GM18502 (cell line): ENCODE results near the gene STT3B.

ENCODE experiments used
- ATAC-seq: cut with Tn5 transposase; IDR thresholded peaks from one replicate; pipeline ENCODE4 v1.9.1; 2021; ENCODE audit warnings: mild to moderate bottlenecking; ENCODE audit not compliant: unreplicated experiment, poor library complexity

Gene STT3B

DNA sequence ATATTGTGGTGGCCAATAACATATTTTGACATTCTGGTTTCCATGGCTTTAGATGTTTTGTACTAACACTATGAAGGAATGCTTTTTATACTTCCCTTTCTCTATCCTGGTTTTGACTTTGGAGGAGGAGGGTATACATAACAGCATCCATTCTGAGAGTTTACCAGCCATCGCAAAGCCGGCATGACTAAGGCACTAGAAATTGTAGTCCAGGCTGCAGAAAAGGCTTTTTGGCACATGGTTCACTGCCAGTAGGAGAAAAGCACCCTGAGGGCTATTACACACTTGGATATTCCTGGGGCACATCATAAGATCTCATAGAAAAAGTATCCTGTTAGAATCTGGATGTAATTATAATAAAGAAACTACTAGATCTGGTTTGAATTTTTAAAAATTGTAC is 101.8 kb downstream of the STT3B start:
- no peak for ATAC-seq

DNA sequence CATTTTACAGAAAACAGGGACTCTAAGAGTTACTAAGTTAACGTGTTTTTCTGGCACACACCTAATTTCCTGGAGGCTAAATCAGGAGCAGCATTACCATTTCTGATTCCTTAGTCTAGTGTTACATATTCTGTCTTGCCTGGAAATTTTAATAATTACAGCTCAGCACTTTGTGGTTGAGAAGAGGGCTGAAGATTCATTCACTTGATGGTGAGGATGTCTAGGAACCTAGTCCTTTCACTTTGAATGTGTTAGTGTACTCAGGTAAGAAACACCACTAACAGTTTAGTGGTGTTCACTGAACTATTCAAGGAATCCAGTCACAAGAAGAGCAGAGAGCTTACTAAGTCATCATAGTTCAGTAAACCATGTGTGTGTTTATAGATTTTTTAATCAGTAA is 102.8 kb downstream of the STT3B start:
- ATAC-seq, result no peak

DNA sequence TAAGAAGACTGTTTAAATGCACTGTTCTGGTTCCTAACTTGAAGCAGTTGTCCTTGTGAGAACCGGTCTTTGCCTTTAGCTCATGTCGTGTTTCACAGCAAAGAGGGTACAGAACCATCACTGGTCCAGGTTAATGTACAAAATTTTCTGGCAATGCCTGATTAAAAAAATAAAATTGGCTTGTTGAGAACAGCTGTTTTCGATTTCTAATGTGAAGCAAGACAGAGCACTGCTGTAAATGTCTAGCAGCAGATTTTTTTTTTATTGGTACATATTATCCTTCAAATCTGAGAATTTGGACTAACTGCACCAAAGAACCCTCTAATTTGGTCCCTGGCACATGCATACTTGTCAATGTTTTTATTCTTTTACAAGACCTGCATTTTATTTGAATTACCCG is 103.3 kb downstream of the STT3B start:
- no peak for ATAC-seq

DNA sequence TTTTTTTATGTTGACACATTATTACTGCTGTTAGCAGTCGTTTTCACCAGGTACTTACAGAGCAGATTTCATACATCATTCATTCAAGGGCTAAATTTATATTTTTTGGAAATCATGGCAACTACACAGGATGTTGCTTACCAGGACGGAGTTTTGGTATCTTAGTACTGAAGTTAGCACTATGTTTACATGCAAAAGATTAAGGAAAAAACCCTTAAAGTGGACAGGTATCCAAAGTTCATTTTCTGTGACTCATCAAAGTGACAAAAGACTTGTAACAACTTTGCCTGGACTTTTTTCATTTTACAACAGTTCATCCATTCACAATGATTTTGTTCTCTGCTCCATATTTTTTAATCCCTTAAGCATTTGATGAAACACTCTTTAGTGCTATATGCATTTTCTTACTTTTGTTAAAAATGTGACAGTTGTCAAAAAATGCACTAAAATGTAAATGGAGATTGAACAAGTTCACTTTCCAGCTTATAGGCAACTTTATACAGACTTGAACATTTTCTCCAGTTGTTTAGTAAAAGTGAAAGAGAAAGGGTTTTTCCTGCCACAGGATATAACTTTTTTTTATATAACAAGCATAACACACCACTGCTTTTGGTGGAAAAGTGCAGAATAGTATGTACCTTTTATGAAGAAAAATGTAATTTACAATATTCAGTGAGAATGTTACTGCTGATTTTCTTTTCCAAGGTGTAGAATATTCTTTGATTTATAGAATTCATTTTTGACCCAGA is 104.1 kb downstream of the STT3B start:
- ATAC-seq, result no peak

DNA sequence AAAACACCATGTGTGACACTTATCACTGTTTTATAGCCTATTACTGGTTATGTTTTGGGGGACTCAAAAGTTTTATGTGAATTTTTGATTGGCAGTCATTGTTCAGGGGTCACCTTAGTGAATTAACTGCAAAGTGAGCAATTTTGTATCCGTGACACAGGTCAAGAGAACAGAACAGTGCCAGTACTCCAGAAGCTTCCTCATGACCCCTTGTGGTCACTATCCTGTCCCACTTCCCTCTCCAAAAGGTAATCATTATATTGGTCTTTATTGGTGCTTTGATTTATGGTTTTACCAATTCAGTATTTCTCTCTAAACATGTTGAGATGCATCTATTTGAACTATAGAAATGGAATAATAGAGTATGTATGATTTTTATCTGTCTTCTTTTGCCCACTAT is 107.1 kb downstream of the STT3B start:
- no peak for ATAC-seq

DNA sequence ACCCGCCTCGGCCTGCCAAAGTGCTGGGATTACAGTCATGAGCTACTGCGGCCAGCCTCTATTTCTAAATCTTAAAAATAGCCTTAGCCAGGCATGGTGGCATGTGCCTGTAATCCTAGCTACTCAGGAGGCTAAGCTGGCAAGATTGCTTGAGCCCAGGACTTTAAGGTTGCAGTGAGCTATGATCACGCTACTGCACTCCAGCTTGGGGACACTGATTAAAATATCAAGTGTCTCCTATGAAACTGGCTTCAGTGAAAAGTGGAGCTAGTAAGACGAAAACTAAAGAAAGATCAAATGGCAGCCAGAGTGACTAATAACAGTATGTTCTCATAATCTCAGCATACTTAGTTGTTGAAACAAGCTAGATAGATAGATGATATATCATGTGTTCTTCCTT is 112.5 kb downstream of the STT3B start:
- ATAC-seq, result no peak

DNA sequence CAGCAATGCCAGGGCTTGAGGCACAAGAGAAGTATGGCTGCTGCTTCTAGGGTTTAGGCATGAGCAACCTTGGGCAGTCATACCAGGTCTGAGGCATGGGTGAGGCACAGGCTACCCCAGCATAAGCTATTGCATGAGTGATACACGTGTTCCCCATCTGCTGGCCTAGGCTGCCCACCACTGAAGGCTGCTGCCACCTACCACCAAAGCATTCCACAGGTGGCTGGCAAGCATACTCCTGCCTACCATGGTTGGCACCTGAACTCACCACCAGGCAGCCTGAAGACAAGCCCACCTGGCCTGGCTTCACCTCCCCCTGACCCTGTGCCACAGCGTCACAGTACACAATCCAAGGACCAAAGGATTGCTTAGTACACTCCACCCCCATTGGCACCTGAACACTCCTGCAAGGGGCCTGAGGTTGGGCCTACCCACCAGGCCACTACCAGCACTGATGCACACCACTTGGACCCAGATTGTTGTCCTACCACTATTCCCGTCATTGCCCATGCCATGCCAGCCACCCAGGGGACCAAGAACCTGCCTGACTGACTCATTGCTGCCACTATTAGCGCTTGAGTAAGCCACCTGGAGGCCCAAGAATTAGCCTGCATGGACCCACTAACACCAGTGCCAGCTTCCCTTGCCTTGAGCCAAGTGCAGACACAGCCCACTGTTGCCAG is 115.7 kb downstream of the STT3B start:
- ATAC-seq, result no peak

DNA sequence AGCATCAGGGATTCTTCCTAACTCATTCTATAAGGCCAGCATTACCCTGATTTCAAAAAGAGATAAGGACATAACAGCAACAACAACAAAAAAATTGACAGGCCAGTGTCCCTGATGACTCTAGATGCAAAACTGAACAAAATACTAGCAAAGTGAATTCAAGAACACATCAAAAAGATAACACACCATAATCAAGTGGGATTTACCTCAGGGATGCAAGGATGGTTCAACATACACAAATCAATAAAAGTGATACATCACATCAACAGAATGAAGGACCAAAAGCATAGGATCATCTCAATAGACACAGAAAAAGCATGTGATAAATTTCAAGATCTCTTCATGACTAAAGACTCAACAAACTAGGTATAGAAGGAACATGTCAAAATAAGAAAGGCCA is 119.6 kb downstream of the STT3B start:
- no peak for ATAC-seq

DNA sequence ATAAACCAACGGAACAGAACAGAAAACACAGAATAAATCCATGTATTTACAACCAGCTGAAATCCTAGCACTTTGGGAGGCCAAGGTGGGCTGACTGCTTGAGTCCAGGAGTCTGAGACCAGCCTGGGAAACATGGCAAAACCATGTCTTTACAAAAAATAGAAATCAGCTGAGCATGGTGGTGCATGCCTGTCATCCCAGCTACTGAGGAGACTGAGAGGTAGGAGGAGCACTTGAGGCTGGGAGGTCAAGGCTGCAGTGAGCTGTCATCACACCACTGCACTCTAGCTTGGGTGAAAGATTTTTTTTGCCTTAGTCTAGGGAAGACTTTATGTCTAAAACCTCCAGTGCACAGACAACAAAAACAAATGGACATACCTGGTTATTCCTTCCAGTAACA is 120.7 kb downstream of the STT3B start:
- ATAC-seq, result no peak

DNA sequence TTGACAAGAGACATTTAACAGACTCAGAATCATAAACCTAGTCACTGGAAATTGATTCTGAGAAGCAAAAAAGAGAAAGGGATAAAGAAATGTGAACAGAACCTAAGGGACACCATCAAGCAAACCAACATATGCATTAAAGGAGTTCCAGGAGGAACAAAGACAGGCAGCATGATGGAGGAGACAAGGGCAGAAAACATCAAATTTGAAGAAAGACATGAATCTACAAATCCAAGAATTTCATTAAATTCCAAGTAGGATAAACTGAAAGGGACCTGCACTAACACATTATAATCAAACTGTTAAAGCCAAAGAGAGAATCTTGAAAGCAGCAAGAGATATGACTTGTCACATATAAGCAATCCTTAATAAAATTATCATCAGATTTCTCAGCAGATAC is 122.3 kb downstream of the STT3B start:
- ATAC-seq, result no peak

DNA sequence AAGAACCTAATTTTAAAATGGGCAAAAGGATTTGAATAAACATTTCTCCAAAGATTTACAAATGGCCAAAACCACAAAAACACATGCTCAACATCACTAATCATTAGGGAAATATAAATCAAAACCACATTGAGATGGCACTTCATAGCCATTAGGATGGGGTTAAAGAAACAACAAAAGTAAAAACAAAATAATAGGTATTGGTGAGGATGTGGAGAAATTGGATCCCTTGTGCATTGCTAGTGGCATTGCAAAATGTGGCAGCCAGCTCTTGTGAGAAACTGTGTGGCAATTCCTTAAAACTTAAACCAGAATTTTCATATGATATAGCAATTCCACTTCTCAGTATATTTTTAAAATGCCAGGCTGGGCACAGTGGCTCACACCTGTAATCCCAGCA is 126.5 kb downstream of the STT3B start:
- no peak for ATAC-seq

DNA sequence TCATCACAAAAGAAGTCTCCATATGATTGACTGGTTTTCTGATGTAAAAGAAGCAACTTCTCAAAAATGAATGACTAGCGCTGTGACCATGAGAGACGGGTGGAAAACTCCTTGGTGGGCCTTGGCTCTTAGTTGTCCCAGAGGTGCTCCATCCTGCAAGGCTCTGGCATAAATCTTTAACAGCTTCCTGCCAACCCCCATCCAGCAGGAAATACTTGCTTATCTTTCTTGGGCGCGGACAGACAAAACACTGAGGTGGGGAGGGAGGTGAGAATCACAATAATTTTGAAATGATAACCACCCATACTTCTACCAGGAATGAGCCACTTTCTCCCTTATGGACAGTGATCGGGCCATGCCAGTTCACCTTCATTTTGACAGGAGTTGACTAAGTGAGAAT is 128.6 kb downstream of the STT3B start:
- no peak for ATAC-seq

DNA sequence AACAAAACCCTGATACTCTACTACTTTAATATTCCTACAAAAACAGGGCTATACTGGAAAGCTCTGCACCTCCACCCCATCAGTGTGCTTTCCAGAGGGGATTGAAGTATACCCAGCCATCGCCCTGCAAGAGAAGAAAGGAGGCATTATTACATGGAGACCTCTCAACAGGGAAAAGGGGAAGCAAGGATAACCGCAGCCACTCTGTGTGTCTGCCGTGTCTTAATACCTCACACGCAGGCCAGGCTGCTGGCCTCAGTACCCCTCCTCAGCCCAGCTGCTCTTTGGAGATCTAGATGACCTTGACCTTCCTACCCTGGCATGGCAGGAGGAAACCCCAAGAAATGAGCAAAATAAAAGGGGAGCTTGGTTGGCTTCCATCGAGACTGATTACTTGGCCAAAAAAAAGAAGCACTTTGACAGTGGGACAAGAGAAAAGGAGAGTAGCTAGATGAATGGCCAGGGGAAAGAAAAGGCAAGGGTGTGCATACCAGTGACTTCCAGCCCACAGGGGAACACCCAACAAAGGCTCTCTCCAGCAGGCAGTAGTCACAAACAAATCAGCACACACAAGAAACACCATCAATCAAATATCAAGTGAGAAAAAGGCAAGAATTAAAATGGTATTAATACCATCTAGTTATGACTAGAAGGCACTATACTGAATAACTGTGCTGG is 129.4 kb downstream of the STT3B start:
- ATAC-seq, result no peak

DNA sequence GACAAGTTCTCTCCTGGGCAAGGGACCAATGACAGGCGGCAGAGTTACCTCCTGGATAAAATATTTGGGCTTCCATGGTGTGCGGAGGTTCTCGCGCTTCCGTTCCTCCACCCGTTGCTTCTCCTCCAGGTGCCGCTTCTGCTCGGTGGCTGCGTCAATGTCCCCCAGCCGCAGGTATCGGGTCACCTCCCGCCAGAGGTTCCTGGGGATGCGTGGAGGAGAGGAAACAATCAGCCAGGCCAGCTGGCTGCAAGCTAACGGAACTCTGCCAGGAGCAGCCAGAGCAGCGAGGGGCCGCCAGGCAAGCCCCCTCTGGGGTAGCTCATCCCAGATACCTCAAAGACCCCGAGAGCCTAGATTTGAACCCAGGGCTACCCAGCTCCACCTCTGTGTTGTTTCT is 131.3 kb downstream of the STT3B start:
- no peak for ATAC-seq

DNA sequence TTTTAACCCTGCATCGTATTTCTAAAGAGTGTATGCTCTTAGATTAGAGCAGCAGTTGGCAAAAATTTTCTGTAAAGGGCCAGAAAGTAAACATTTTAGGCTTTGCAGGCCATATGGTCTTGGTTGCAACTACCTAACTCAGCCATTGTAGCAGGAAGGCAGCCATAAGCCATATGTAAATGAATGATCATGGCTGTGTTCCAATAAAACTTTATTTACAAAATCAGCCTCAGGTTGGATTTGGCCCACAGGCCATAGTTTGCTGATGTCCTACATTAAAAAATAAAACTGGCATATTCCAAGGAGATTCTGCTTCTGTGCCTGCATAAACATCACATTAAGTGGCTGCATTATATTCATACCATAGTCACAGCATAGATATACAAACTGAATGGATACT is 134.9 kb downstream of the STT3B start:
- ATAC-seq, result no peak

DNA sequence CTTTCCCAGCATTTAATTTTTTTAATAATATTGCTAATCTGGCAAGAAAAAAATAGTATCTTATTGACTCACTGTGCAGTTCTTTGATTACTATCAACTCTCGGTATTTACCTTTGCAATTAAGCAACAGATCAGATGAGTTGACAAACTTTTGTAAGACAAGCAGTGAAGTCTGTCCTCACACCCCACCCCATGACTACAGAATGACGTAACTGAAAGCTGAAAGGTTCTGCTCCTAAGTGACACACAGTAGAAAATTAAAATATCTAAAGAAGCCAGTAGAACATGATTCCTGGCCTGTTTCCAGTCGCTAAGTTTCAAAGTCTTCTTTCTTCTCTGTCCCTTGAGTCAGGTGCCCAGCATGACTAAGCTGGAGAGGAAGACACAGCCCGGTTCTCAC is 135.5 kb downstream of the STT3B start:
- no peak for ATAC-seq

DNA sequence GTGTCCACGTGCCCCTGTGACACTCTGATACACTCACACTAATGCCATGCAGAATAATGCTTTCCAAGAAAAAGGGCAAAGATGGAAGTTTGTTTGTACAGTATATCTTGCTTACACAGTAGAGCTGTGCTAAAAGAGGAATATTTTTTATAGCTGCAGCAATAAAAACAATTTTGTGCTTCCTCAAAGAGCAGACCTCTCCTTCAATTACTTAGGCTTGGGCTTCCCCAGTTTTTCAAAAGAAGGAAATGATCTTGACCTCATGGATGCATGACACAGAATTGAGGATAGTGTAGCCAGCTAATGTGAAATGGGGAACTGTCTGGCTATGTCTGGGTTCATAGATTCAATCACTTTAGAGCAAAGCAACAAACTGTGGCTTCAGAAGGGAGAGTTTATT is 137.4 kb downstream of the STT3B start:
- no peak for ATAC-seq

DNA sequence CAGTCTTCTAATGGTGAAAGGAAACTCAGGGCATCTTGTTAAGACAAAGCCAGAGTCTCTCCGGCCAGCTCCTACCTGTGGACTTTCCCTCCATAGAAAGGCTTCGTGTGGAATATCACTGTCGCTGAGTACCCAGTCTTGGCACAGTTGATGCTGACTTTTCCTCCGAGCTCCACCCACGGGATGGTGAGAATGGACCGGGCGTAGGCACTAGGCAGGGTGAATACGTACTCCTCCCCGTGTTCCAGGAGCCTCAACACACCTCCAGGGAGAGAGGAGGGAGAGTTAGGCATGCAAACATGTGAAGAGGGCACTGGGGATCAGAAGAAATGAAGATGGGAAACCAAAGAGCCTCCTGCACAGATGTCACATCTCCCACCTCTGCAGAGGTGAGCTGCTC is 138.0 kb downstream of the STT3B start:
- ATAC-seq, result no peak

DNA sequence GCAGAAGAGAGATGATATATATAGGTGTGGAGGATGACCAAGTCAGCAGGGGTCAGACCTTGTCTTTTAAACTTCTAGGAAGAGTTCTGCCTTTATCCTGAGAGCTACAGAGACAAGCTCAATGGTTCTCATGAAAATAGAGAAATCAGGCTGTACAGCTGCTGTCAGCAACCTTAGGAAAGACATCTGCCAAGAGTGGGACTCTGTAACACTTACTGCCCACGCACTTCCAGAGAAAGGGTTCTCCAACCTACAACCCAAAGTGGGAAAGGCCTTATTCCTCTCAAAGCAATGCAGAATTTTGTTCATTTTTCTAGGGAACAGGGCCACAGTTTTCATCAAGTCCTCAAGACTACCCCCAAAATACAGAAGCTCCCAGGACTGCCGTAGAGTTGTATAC is 138.7 kb downstream of the STT3B start:
- no peak for ATAC-seq

DNA sequence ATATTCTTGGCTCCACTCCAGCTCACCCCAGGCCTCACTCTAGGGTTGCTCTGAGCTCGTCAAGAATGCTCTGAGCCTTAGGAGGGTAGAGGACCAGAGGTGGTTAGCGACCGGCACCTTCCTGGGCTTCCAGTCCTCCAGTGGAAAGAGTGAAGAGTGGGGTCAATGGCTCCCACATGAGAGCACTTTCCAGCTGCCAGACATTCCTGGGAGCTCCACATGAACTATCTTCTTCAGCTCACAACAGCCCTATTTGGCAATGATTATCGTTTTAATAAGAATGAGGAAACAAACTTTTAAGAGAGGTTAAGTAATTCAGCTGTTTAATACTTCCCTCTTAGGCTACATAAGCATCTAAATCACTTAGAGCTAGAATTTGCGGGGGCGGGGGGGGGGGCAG is 139.3 kb downstream of the STT3B start:
- no peak for ATAC-seq

DNA sequence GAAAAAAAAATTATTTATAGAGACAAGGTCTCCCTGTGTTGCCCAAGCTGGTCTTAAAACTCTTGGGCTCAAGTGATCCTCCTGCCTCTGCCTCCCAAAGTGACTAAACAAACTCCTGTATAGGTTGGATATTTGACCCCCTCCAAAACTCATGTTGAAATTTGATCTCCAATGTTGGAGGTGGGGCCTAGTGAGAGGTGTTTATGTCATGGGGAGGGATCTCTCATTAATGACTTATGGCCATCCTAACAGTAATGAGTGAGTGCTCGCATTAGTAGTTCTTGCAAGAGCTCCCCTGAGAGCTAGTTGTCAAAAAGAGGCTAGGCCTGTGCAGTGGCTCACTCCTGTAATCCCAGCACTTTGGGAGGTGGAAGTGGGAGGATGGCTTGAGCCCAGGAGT is 141.2 kb downstream of the STT3B start:
- ATAC-seq, result no peak

DNA sequence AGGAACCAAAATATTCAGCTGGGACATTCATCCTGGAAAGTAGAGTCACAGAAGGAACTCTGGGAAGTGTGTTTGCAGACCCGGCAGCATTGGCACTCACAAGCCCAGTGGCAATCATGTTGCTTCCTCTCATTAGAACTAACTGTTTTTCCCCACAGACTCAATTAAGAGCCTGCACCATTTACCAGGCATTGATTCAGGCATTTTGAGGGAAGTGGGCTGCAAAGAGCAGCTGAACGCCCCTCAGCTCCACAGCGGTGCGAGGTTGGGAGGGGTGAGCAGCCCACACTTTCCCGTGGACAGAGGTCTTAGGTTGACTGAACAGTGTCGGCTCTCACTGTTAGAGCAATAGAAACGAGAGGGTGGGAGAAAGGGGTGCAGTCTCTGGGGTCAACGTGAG is 143.8 kb downstream of the STT3B start:
- ATAC-seq, result no peak
